Loucy (cell line): Measurements from ENCODE around the gene ADARB2.

Experiments
- CTCF ChIP-seq: fragments of 200-600 bp; sonication (generic); conservative IDR thresholded peaks from 2 replicates; pipeline ENCODE4 v1.5.1; 2014; ENCODE audit warnings: mild to moderate bottlenecking, antibody characterized with exemption, low read length
- EZH2phosphoT487 ChIP-seq: fragments of 200-600 bp; IDR thresholded peaks from 2 replicates; pipeline ENCODE4 v1.6.1; 2018; ENCODE audit warnings: antibody characterized with exemption, mild to moderate bottlenecking, moderate library complexity, borderline replicate concordance

DNA sequence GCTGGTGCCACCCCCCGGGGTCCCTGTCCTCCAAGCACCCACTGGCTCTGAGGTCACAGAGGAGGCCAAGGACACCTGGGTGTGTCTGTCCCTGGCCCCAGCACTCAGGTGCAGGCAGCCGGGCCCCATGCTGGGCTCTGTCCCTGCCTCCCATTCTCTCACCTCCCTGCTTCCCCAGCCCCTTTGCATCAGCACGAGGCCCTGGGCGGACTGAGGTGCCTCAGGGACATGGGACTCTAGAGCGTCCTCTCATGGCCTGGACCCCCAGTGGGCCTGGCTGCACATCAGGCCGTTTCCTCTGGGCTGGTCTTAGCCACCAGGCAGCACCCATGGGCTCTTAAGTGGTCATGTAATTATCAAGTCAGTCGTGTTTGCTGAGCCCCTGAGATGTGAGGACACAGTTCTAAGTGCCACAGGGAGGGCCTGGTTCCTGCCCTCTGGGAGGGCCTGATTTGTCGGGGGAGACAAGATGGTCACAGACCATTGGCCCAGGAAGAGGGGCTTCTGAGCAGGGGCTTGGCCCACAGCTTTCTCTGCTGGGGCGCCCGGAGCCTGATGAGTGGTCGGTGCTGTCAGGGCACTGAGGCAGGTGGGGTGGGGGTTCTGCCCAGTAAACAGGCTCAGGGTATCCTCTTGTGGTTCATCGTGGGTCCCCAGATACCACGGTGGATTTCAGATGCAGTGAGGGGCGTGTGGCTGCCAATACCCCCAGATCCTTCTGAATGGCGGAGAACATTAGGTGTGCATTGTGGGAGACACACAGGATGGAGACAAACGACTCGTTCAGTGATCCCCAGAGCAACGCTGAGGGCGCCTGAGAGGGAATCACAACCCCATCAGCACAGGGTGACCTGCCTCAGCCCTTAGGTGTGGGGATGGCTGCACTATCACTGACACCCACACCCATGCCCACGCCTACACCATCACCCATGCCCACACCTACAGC lies 528.7 kb downstream of the ADARB2 start:
- TF ChIP-seq CTCF (no peak), EZH2phosphoT487 (no peak)
